Neural cell (in vitro differentiated cells): Measurements from ENCODE around the gene YIPF1. TPM values are rescaled to one million over a fixed set of nuclear protein-coding genes. Genes with fewer than 3 reads are reported as not detected.

Source experiments
- H2AFZ ChIP-seq: fragments of 200-600, 300-800 bp; sonication (generic), shearing (Covaris generic); 2 replicates; pipeline ENCODE4 v1.6.0; 2014; ENCODE audit warnings: low read depth, mild to moderate bottlenecking, antibody characterized with exemption, low read length, moderate library complexity
- H3F3A ChIP-seq: fragments of 200-600 bp; shearing (Covaris generic); 2 replicates; pipeline ENCODE4 v1.6.1; 2016; ENCODE audit warnings: mild to moderate bottlenecking, moderate library complexity, mixed read lengths, antibody characterized with exemption, low read length; ENCODE audit not compliant: insufficient read depth, poor library complexity, severe bottlenecking
- H3K27ac ChIP-seq: fragments of 200-600, 300-800 bp; sonication (generic), shearing (Covaris generic); 2 replicates; pipeline ENCODE4 v1.5.1; 2014; ENCODE audit warnings: mild to moderate bottlenecking, low read length, moderate library complexity
- H3K27me3 ChIP-seq: fragments of 300-800, 200-600 bp; sonication (generic), shearing (Covaris generic); 2 replicates; pipeline ENCODE4 v1.6.0; 2014; ENCODE audit warnings: mild to moderate bottlenecking, low read depth, low read length, moderate library complexity; ENCODE audit not compliant: insufficient read depth
- H3K36me3 ChIP-seq: fragments of 300-800, 200-600 bp; sonication (generic), shearing (Covaris generic); 2 replicates; pipeline ENCODE4 v1.5.1; 2014; ENCODE audit warnings: mild to moderate bottlenecking, antibody characterized with exemption, low read length, moderate library complexity; ENCODE audit not compliant: insufficient read depth
- H3K4me2 ChIP-seq: fragments of 300-800, 200-600 bp; sonication (generic), shearing (Covaris generic); 2 replicates; pipeline ENCODE4 v1.6.0; 2014; ENCODE audit warnings: mild to moderate bottlenecking, low read length
- H3K4me3 ChIP-seq: fragments of 300-800, 200-600 bp; sonication (generic), shearing (Covaris generic); 2 replicates; pipeline ENCODE4 v1.5.1; 2014; ENCODE audit warnings: mild to moderate bottlenecking, low read length, moderate library complexity
- H3K79me2 ChIP-seq: fragments of 200-600 bp; shearing (Covaris generic); replicated peaks from 2 replicates; pipeline ENCODE4 v1.6.0; 2014; ENCODE audit warnings: mild to moderate bottlenecking, low read length, moderate library complexity; ENCODE audit not compliant: insufficient read depth
- H3K9ac ChIP-seq: fragments of 300-800, 200-600 bp; sonication (generic), shearing (Covaris generic); 2 replicates; pipeline ENCODE4 v1.6.1; 2016; ENCODE audit warnings: mild to moderate bottlenecking, low read length, mixed read lengths
- H3K9me2 ChIP-seq: fragments of 200-600 bp; shearing (Covaris generic); 2 replicates; pipeline ENCODE4 v1.6.1; 2016; ENCODE audit warnings: mild to moderate bottlenecking, low read length, mixed read lengths; ENCODE audit not compliant: insufficient read depth
- H3K9me3 ChIP-seq: fragments of 200-600, 300-800 bp; sonication (generic), shearing (Covaris generic); 2 replicates; pipeline ENCODE4 v1.6.1; 2016; ENCODE audit warnings: mild to moderate bottlenecking, mixed run types, low read length, moderate library complexity, mixed read lengths
- H4K20me1 ChIP-seq: fragments of 200-600 bp; shearing (Covaris generic); 2 replicates; pipeline ENCODE4 v1.6.1; 2016; ENCODE audit warnings: mild to moderate bottlenecking, mixed run types; ENCODE audit not compliant: insufficient read depth
- CTCF ChIP-seq: fragments of 450-650 bp; IDR thresholded peaks from 2 replicates; pipeline ENCODE4 v1.5.1; 2014; ENCODE audit warnings: antibody characterized with exemption, mild to moderate bottlenecking, moderate library complexity; ENCODE audit not compliant: poor library complexity, severe bottlenecking
- EP300 ChIP-seq: fragments of 450-650 bp; conservative IDR thresholded peaks from 2 replicates; pipeline ENCODE4 v1.6.1; 2014; ENCODE audit warnings: antibody characterized with exemption, mild to moderate bottlenecking, moderate library complexity; ENCODE audit not compliant: poor library complexity, severe bottlenecking
- EZH2 ChIP-seq: fragments of 200-600, 300-800 bp; shearing (Covaris generic), sonication (generic); IDR thresholded peaks from 2 replicates; pipeline ENCODE4 v1.6.1; 2014; ENCODE audit warnings: antibody characterized with exemption, low read length, borderline replicate concordance, mild to moderate bottlenecking; ENCODE audit not compliant: insufficient read depth, poor library complexity, severe bottlenecking
- MXI1 ChIP-seq: fragments of 450-650 bp; conservative IDR thresholded peaks from 2 replicates; pipeline ENCODE4 v1.6.1; 2014; ENCODE audit warnings: antibody characterized with exemption, mild to moderate bottlenecking; ENCODE audit not compliant: poor library complexity, severe bottlenecking
- POLR2AphosphoS5 ChIP-seq: IDR thresholded peaks from 2 replicates; pipeline ENCODE4 v1.6.1; 2012
- RAD21 ChIP-seq: fragments of 450-650 bp; conservative IDR thresholded peaks from 2 replicates; pipeline ENCODE4 v1.6.1; 2014; ENCODE audit warnings: antibody characterized with exemption, mild to moderate bottlenecking, moderate library complexity
- REST ChIP-seq: IDR thresholded peaks from 2 replicates; pipeline ENCODE4 v1.6.1; 2012; ENCODE audit warnings: borderline replicate concordance
- SMC3 ChIP-seq: fragments of 450-650 bp; conservative IDR thresholded peaks from 2 replicates; pipeline ENCODE4 v1.6.1; 2014; ENCODE audit warnings: antibody characterized with exemption, mild to moderate bottlenecking, moderate library complexity; ENCODE audit not compliant: poor library complexity
- TAF1 ChIP-seq: IDR thresholded peaks from 2 replicates; pipeline ENCODE4 v1.6.1; 2012; ENCODE audit warnings: low read depth
- polyA plus RNA-seq: library from polyadenylated mRNA; depleted of rRNA; stranded (reverse); fragments of >200 nt; gene quantifications from 2 replicates; pipeline ENCODE4 v1.2.3, GENCODE V29; 2014

Gene YIPF1
- polyA plus RNA-seq, 1 donor from 2014 or later: 45.0 TPM

GRCh38 chr1:53826367-53826766 lies 63.2 kb downstream of the YIPF1 start:
- no peak overlapping the region for H3K4me3 ChIP-seq
- no peak overlapping the region for H3K27ac ChIP-seq
- TF ChIP-seq POLR2AphosphoS5: no peak
- TF ChIP-seq SMC3: no peak
- no peak for TF ChIP-seq CTCF
- TF ChIP-seq MXI1: no peak
- TF ChIP-seq REST: no peak
- no peak for TF ChIP-seq EP300
- TF ChIP-seq EZH2: no peak
- TF ChIP-seq RAD21: no peak
- TF ChIP-seq TAF1: no peak
- no peaks in the 10 kb centered on the region for H3K79me2 ChIP-seq
- no peaks in the 10 kb centered on the region for H3K9me2 ChIP-seq
- H3K9me3 ChIP-seq: no peaks in the 10 kb centered on the region
- no peak overlapping the region for H3K9ac ChIP-seq
- no peaks in the 10 kb centered on the region for H3F3A ChIP-seq
- H2AFZ ChIP-seq: no peak overlapping the region
- H4K20me1 ChIP-seq: no peaks in the 10 kb centered on the region
- no peaks in the 10 kb centered on the region for H3K36me3 ChIP-seq
- no peak overlapping the region for H3K4me2 ChIP-seq
- H3K27me3 ChIP-seq: no peaks in the 10 kb centered on the region

GRCh38 chr1:53825306-53825705 lies 64.3 kb downstream of the YIPF1 start:
- no peak overlapping the region for H3K4me3 ChIP-seq
- H3K9me2 ChIP-seq: no peaks in the 10 kb centered on the region
- no peak for TF ChIP-seq RAD21
- TF ChIP-seq MXI1: no peak
- TF ChIP-seq EZH2: no peak
- no peak for TF ChIP-seq REST
- no peak for TF ChIP-seq SMC3
- no peak for TF ChIP-seq EP300
- TF ChIP-seq TAF1: no peak
- no peak for TF ChIP-seq CTCF
- TF ChIP-seq POLR2AphosphoS5: no peak
- H3K36me3 ChIP-seq: no peaks in the 10 kb centered on the region
- H3K4me2 ChIP-seq: no peak overlapping the region
- no peaks in the 10 kb centered on the region for H3K79me2 ChIP-seq
- no peak overlapping the region for H2AFZ ChIP-seq
- H3K27ac ChIP-seq: no peak overlapping the region
- no peaks in the 10 kb centered on the region for H4K20me1 ChIP-seq
- H3K9ac ChIP-seq: no peak overlapping the region
- no peaks in the 10 kb centered on the region for H3F3A ChIP-seq
- no peaks in the 10 kb centered on the region for H3K9me3 ChIP-seq
- no peaks in the 10 kb centered on the region for H3K27me3 ChIP-seq
